H1 (cell line): ENCODE measurements around the gene CYP27C1. TPM values are rescaled to one million over a fixed set of nuclear protein-coding genes. Genes with fewer than 3 reads are reported as not detected.

Source experiments
- CTCF ChIA-PET: fragments of 300-600 bp; sonication (Branson Sonifier 250); formaldehyde crosslinking; loops from one replicate; lab custom pipeline; 2021; ENCODE audit not compliant: partially characterized antibody; lab: Charles Lee
- POLR2A ChIA-PET: fragments of 300-600 bp; sonication (Branson Sonifier 250); formaldehyde crosslinking; loops from one replicate; lab custom pipeline; 2021; ENCODE audit warnings: inconsistent platforms; ENCODE audit not compliant: partially characterized antibody; lab: Charles Lee
- DNase-seq, 2 experiments: peaks; one replicate each; pipeline versions ENCODE4 v3.0.0 to v3.0.0-alpha.2; 2010 to 2022; ENCODE audit warnings: low spot score in 2 of 2, low read depth in 1 of 2, mixed read lengths in 1 of 2
- FAIRE-seq: peaks from 2 replicates; lab custom pipeline; 2011; peaks lifted over from hg19 to GRCh38; lab: Jason Lieb, UNC
- H2AFZ ChIP-seq: 2 replicates; pipeline ENCODE4 v1.8.1; 2012; ENCODE audit warnings: low read length, inconsistent platforms
- H2AK5ac ChIP-seq: 2 replicates; pipeline ENCODE4 v1.6.1; 2013; ENCODE audit warnings: low read depth, low read length
- H2BK120ac ChIP-seq: replicated peaks from 2 replicates; pipeline ENCODE3; 2013; ENCODE audit warnings: low read depth, low read length, inconsistent platforms
- H2BK12ac ChIP-seq: 2 replicates; pipeline ENCODE4 v1.6.1; 2013; ENCODE audit warnings: low read depth, low read length
- H2BK15ac ChIP-seq: 2 replicates; pipeline ENCODE4 v1.6.1; 2013; ENCODE audit warnings: low read length
- H2BK20ac ChIP-seq: 2 replicates; pipeline ENCODE4 v1.6.1; 2013; ENCODE audit warnings: low read length
- H2BK5ac ChIP-seq: 2 replicates; pipeline ENCODE4 v1.6.1; 2013; ENCODE audit warnings: low read depth, low read length
- H3K14ac ChIP-seq: 2 replicates; pipeline ENCODE4 v1.6.1; 2013; ENCODE audit warnings: inconsistent platforms; ENCODE audit not compliant: insufficient read length
- H3K18ac ChIP-seq: 2 replicates; pipeline ENCODE4 v1.6.1; 2013; ENCODE audit warnings: low read length; ENCODE audit errors: extremely low read depth
- H3K23ac ChIP-seq: 2 replicates; pipeline ENCODE4 v1.6.1; 2013; ENCODE audit warnings: inconsistent platforms; ENCODE audit not compliant: insufficient read length
- H3K23me2 ChIP-seq: 2 replicates; pipeline ENCODE4 v1.6.1; 2013; ENCODE audit warnings: low read depth, low read length
- H3K27ac ChIP-seq: 2 replicates; pipeline ENCODE4 v1.6.1; 2011; ENCODE audit warnings: low read depth, low read length, inconsistent platforms
- H3K27me3 ChIP-seq, 4 experiments: replicated peaks in 1 of 4; 1 replicate in 1 of 4; 2 replicates in 3 of 4; pipeline versions ENCODE4 v1.6.1 to v1.8.1; 2011 to 2013; ENCODE audit warnings: low read length in 3 of 4, mild to moderate bottlenecking in 3 of 4, inconsistent platforms in 2 of 4, mixed read lengths in 2 of 4, moderate library complexity in 1 of 4; ENCODE audit not compliant: control insufficient read depth in 3 of 4, insufficient read depth in 3 of 4; ENCODE audit errors: extremely low read depth in 1 of 4
- H3K36me3 ChIP-seq, 4 experiments: 2 replicates each; pipeline versions ENCODE4 v1.6.1 to v1.8.1; 2011 to 2013; ENCODE audit warnings: mild to moderate bottlenecking in 4 of 4, low read length in 3 of 4, moderate library complexity in 2 of 4, control low read depth in 1 of 4, inconsistent platforms in 1 of 4; ENCODE audit not compliant: insufficient read depth in 4 of 4, control insufficient read depth in 2 of 4
- H3K4ac ChIP-seq: replicated peaks from 2 replicates; pipeline ENCODE3; 2013; ENCODE audit warnings: low read length, low read depth, mixed read lengths, inconsistent platforms; ENCODE audit not compliant: insufficient read length
- H3K4me1 ChIP-seq, 4 experiments: replicated peaks in 1 of 4; 1 replicate in 1 of 4; 2 replicates in 3 of 4; pipeline versions ENCODE4 v1.6.1 to v1.8.1; 2011 to 2013; ENCODE audit warnings: low read length in 3 of 4, inconsistent platforms in 2 of 4, mixed read lengths in 1 of 4; ENCODE audit not compliant: insufficient read depth in 4 of 4, control insufficient read depth in 3 of 4
- H3K4me2 ChIP-seq, 2 experiments: 2 replicates each; pipeline versions ENCODE4 v1.6.1 to v1.8.1; 2011 to 2013; ENCODE audit warnings: low read depth in 2 of 2, low read length in 2 of 2, control low read depth in 1 of 2, inconsistent platforms in 1 of 2, mild to moderate bottlenecking in 1 of 2; ENCODE audit not compliant: insufficient read depth in 1 of 2
- H3K4me3 ChIP-seq, 4 experiments: fragments of 200-600, 300-600 bp in 1 of 4; sonication (generic), shearing (Covaris generic), sonication (Bioruptor Twin) in 1 of 4; 2 replicates each; pipeline versions ENCODE4 v1.5.1 to v1.8.1; 2011 to 2016; ENCODE audit warnings: low read length in 4 of 4, low read depth in 3 of 4, control low read depth in 2 of 4, inconsistent platforms in 2 of 4, mild to moderate bottlenecking in 2 of 4, mixed read lengths in 1 of 4, moderate library complexity in 1 of 4; ENCODE audit not compliant: insufficient read depth in 2 of 4; ENCODE audit errors: extremely low read depth in 1 of 4
- H3K56ac ChIP-seq: replicated peaks from 2 replicates; pipeline ENCODE3; 2013; ENCODE audit warnings: low read depth, mild to moderate bottlenecking, mixed read lengths, low read length, inconsistent platforms; ENCODE audit not compliant: insufficient read length
- H3K79me1 ChIP-seq: 2 replicates; pipeline ENCODE4 v1.6.1; 2013; ENCODE audit warnings: low read depth, low read length, control low read depth
- H3K79me2 ChIP-seq, 2 experiments: 2 replicates each; pipeline versions ENCODE4 v1.6.1 to v1.8.1; 2012 to 2013; ENCODE audit warnings: low read length in 2 of 2, mild to moderate bottlenecking in 2 of 2, inconsistent platforms in 1 of 2; ENCODE audit not compliant: insufficient read depth in 2 of 2, control insufficient read depth in 1 of 2
- H3K9ac ChIP-seq, 4 experiments: replicated peaks in 1 of 4; 1 replicate in 1 of 4; 2 replicates in 3 of 4; pipeline versions ENCODE4 v1.6.1 to v1.8.1; 2011 to 2013; ENCODE audit warnings: low read depth in 3 of 4, low read length in 3 of 4, control low read depth in 2 of 4, mild to moderate bottlenecking in 2 of 4, moderate library complexity in 2 of 4, inconsistent platforms in 1 of 4; ENCODE audit errors: extremely low read depth in 1 of 4
- H3K9me3 ChIP-seq, 2 experiments: 2 replicates each; pipeline versions ENCODE4 v1.6.1 to v1.8.1; 2012 to 2013; ENCODE audit warnings: mild to moderate bottlenecking in 2 of 2, moderate library complexity in 2 of 2, control low read depth in 1 of 2, inconsistent platforms in 1 of 2, low read depth in 1 of 2, low read length in 1 of 2, mixed read lengths in 1 of 2; ENCODE audit not compliant: insufficient read depth in 2 of 2
- H4K20me1 ChIP-seq, 2 experiments: replicated peaks in 1 of 2; 2 replicates each; pipeline versions ENCODE3 to v1.8.1; 2011 to 2013; ENCODE audit warnings: inconsistent platforms in 2 of 2, low read length in 2 of 2, mild to moderate bottlenecking in 1 of 2; ENCODE audit not compliant: insufficient read depth in 2 of 2, control insufficient read depth in 1 of 2
- H4K5ac ChIP-seq: 2 replicates; pipeline ENCODE4 v1.6.1; 2013; ENCODE audit warnings: low read length, low read depth, mixed read lengths, inconsistent platforms; ENCODE audit not compliant: insufficient read length
- H4K8ac ChIP-seq: 2 replicates; pipeline ENCODE4 v1.8.0; 2013; ENCODE audit warnings: mild to moderate bottlenecking, moderate library complexity, low read length, inconsistent platforms; ENCODE audit not compliant: insufficient read depth; ENCODE audit errors: extremely low read depth
- H4K91ac ChIP-seq: replicated peaks from 2 replicates; pipeline ENCODE3; 2013; ENCODE audit warnings: low read length, mixed read lengths, inconsistent platforms; ENCODE audit not compliant: insufficient read length
- CHD1 ChIP-seq: IDR thresholded peaks from 2 replicates; pipeline ENCODE4 v1.6.1; 2012; ENCODE audit warnings: low read depth, low read length, improper control_type of control experiment
- WGBS, 2 experiments: shearing (Covaris generic) in 1 of 2; methylation state at CpG; one replicate each; pipeline versions ENCODE4 v1.1.6 to v1.1.7; 2013 to 2015; ENCODE audit warnings: low lambda C conversion rate in 2 of 2, mixed read lengths in 2 of 2, inconsistent platforms in 1 of 2, low coverage in 1 of 2, missing lambda C conversion rate in 1 of 2; ENCODE audit not compliant: insufficient replicate concordance in 2 of 2, insufficient coverage in 1 of 2, insufficient read length in 1 of 2; ENCODE audit errors: extremely low coverage in 1 of 2, missing lambda C conversion rate in 1 of 2; 5-methylcytosine and 5-hydroxymethylcytosine counted together
- polyA plus RNA-seq, 7 experiments: library from polyadenylated mRNA; depleted of rRNA in 3 of 7; stranded (reverse) in 5 of 7; unstranded in 2 of 7; fragments of >200 nt in 5 of 7; fragments of 200-250 nt in 2 of 7; gene quantifications; 1 replicate in 5 of 7; 2 replicates in 1 of 7; 4 replicates in 1 of 7; pipeline versions ENCODE4 v1.2.1 to v1.2.3, GENCODE V29; 2011 to 2013; ENCODE audit warnings: missing spikeins in 2 of 7, mixed read lengths in 2 of 7
- total RNA-seq: library from RNA; stranded (reverse); fragmentation: NEBNext Ultra II Directional; extraction: Animal tissue kit (Norgen Biotek cat#: 25700); gene quantifications from 2 replicates; pipeline ENCODE4 v1.2.1, GENCODE V29; 2021

The CYP27C1 gene
- total and polyA plus RNA-seq, 2 of the 8 experiments (the other 6 are each of a cell fraction or from before 2014, with no cell fraction given): 1.3 to 3.2 TPM

- no peaks in the 10 kb centered on the region; a peak in 1 of 8 replicates for H3K36me3 ChIP-seq
- H3K27me3 ChIP-seq: no peaks in the 10 kb centered on the region
- H2BK12ac ChIP-seq: 0 out of 2 replicates have a peak overlapping the region, but pooled peaks have one; percentile 60
- peaks cover 0 to 16% (median 8%) of the 10 kb centered on the region in 4 experiments; a peak in 6 of 7 replicates for H3K4me1 ChIP-seq
- H4K8ac ChIP-seq: no peak overlapping the region
- H3K27ac ChIP-seq: no peak overlapping the region
- H2BK5ac ChIP-seq: no peak overlapping the region
- H3K23me2 ChIP-seq: no peaks in the 10 kb centered on the region
- H3K23ac ChIP-seq: no peak overlapping the region
- H3K4me3 ChIP-seq: no peak overlapping the region
- no peak overlapping the region for H2BK15ac ChIP-seq
- no peak overlapping the region; the same call in 1 of the 2 replicates for H2AK5ac ChIP-seq
- no peak overlapping the region for H2AFZ ChIP-seq
- H3K79me2 ChIP-seq: no peaks in the 10 kb centered on the region
- no peak overlapping the region; the same call in 1 of the 2 replicates for H3K18ac ChIP-seq
- no peak overlapping the region for H3K14ac ChIP-seq
- FAIRE-seq (no peak), DNase-seq (no peak)
- H3K79me1 ChIP-seq: no peaks in the 10 kb centered on the region
- no peak overlapping the region for H3K4ac ChIP-seq
- H4K5ac ChIP-seq: peak overlapping the region; percentile 40
- H3K9me3 ChIP-seq: no peaks in the 10 kb centered on the region
- H4K91ac ChIP-seq: no peak overlapping the region
- no peak overlapping the region for H2BK20ac ChIP-seq
- WGBS, 2 experiments: 70% methylated on average over 6 of the region's 6 CpGs; no CpG with 5 or more reads in 1 of the 2 experiments
- CTCF ChIA-PET: interaction anchor here (0.7 to 1.5 kb wide), 3 partner anchors 110 to 221 kb away, joined by 3 read pairs; no protein-coding TSS in a partner anchor
- no peak overlapping the region for H3K56ac ChIP-seq
- no peak overlapping the region for H3K9ac ChIP-seq
- POLR2A ChIA-PET: no interaction called here
- H4K20me1 ChIP-seq: no peaks in the 10 kb centered on the region
- no peak overlapping the region for H3K4me2 ChIP-seq
- no peak overlapping the region for H2BK120ac ChIP-seq
- no peak for TF ChIP-seq CHD1
These were observed 25.7 kb downstream of the CYP27C1 start for GRCh38 chr2:127194447-127194846.
